ENCODE results near the gene CCL3.
A peak's percentile ranks its signal among the peaks of the same experiment; 100 is the strongest.
"Not testable (repeated sequence)": the region's sequence is repeated elsewhere in the genome, so short reads cannot be mapped to it uniquely, and the experiment has no call there.

The CCL3 gene

DNA sequence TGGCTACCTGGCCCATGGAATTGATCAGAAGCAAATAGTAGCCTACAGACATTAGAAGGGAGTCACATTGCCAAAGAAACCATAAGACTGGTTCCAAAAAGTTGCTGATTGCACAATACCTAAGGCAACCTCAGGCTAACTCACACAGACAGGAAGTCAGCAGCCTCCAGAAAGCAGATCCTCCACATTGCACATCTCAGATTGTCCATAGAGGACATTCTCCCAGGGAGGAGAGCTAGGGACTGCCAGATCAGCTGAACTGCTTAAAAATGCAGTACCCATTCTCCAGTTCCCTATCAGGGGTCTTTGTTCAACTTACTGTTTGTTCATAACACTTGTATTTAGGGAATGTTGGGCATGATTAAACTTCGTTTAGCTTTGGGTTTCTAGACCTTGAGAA lies 4.2 kb downstream of the CCL3 start:
- no peak for DNase-seq

DNA sequence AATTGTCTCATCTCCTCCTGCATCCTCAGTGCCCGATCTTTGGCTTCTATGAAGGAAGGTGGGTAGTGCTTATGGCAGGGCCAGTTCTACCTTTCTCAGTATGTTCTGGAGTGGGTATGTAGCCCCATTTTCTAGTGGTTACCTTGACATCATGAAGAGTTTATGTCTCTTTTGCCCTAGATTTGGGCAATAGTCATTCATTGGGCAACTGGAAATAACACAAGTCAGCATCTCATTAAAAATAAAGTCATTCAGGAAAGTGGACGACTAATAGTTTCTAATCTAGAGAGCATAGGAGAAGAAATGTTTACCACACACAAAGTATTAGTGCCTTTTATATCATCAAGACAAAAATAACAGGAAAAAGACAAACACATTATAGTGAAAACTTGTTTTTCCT lies 6.3 kb downstream of the CCL3 start:
- DNase-seq: not testable (repeated sequence)

- DNase-seq: peak; percentile 32 to 37
These were observed 7.3 kb downstream of the CCL3 start for GRCh38 chr17:36082482-36083120.

DNA sequence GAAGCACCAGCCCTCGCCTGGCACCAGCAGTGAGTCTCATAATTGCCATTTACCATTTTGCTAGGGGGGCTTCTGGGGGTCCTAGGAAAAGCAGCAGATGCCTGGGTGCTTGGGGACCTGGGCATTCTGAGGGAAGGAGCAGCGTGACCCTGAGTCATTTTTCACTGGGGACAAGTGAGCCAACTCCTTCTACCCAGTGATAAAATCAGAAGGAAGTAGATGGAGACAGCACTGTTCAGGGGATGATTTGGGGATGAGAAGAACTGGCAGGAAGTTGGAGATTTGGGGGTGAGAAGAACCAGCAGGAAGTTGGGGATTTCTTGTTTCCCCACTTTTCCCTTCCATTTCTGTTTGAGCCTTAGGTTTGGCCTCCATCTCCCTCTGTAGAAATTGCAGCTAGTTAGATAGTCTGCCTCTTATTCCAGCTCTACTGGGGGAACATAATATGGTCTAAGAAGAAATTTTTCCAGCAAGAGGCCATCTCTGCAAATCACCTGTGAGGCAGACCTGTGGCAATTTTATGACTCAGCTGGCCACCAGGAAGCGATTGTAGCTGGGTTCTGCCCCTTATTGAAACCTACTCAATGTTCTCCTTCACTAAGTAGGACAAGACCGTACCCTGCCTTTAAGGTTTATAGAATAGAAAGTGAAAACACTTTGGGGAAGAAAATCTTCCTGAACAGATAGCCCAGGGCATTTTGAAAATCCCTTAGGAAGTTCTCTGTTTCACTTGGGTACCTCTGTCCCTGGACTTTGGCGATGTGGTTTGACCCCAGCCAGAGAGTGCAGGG lies 8.1 kb downstream of the CCL3 start:
- DNase-seq: not testable (repeated sequence)

DNA sequence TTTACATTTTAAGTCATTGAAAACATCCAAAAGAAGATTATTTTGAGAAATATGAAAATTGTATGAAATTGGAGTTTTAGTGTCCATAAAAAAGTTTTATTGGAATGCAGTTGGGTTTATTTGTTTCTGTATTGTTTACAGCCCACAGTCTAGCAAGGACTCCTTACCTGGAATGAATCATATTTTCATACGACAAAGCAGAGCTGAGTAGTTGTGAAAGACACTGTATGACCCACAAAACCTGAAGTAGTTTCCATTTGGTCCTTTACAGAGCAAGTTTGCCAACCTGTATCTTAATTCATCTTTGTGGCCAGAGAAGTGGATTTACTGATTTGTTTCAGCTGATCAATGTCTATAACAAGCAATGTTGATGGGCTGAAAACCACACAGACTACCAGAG lies 15.6 kb downstream of the CCL3 start:
- DNase-seq: no peak

- peak; percentile 78 for DNase-seq
These were observed 17.4 kb downstream of the CCL3 start for GRCh38 chr17:36072431-36073121.

DNA sequence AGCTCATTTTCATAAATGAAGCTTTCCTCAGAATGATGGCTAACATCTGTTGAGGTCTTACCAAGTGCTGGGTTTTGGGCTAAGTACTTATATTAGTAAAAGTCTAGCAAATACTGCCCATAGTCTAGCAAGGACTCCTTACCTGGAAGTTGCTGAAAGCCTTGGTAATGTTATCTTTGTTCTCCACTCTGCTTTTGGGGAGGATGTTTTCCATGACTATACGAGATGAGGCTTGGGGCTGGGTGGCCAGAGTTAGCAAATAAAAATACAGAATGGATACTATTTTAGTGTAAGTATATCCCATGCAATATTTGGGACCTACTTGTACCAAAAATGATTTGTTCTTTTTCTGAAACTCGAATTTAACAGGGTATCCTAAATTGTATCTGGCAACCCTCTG lies 18.2 kb downstream of the CCL3 start:
- DNase-seq: no peak

- DNase-seq: no peak
These were observed 19.5 kb downstream of the CCL3 start for GRCh38 chr17:36070427-36070826.

DNA sequence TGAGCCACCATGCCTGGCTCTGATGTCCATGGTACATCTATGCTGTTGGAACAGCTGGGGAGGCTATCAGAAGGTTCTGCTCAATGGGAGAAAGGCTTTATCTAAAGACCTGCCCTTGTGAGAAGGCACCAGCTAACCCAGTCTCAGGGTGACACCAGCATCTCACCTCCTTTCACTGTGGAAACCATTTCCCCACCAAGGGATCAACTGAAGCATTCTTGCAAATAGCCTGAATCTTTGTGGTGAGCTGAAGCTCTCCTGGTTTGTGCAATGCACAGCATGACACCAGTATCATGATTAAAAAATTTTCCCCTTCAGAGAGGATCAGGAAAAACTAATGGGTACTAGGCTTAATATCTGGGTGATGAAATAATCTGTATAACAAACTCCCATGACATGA lies 20.8 kb downstream of the CCL3 start:
- no peak for DNase-seq

- DNase-seq: no peak
These were observed 21.4 kb downstream of the CCL3 start for GRCh38 chr17:36068524-36068923.

DNA sequence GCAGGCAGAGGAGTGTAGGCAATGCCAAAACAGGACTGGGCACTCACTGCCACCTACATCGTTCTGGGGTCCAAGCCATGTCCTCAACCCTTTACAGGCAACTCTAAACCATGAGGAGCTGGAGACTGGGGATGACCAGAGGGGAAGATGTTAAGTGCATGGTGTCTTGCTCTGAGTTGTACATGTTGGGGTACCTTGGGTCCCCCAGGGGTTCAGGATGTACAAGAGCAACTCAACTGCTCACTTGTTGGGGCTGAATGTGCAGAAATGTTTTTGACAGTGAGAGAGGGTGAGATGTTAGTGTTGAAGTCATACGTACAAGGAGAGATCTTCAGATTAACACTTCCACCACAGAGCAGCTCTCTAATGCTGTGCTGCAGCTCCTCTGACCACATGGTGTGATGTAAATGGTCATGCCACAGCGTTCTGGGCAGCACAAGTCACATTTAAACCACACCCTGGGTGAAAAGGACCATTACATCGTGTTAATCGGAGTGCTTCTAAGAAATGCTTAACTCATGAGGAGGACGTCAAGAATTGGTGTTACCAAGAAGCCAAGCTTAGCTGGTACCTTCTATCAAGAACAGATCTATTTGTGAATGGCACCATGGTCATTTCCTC lies 23.5 kb downstream of the CCL3 start:
- DNase-seq: no peak

DNA sequence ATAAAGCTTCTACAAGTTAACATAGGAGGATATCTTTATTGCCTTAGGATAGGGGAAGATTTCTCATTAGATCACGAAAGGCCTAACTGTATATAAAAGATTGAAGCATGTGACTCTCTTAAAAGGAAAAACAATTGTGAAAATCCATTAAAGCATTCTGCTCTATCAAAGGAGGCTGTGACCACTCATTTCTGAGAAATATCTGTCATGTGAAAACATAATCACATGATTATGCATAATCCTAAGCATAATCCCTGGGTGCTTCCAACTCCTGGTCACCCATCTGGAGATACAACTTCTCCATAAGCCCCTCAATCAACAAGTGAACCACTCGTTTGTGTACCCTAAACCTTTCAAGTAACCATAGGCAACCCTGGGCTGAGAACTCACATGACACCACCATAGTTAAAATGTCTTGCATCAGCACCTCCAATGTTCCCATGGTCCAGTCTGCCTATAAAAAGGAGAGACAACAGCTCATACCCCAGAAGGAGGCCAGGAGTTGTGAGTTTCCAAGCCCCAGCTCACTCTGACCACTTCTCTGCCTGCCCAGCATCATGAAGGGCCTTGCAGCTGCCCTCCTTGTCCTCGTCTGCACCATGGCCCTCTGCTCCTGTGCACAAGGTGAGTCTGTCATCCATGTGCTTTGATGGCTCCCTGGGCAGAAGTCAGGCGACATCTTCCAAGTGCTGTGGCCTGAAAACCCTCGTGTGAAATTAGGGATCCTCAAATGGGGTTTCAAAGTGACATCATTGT lies 26.0 kb downstream of the CCL3 start, which contains the start of gene CCL18:
Gene CCL18 (plus strand): TSS at position 487 of the 756 bp plus-strand sequence. CDS start 71 bp downstream, at position 558.
- DNase-seq: no peak

DNA sequence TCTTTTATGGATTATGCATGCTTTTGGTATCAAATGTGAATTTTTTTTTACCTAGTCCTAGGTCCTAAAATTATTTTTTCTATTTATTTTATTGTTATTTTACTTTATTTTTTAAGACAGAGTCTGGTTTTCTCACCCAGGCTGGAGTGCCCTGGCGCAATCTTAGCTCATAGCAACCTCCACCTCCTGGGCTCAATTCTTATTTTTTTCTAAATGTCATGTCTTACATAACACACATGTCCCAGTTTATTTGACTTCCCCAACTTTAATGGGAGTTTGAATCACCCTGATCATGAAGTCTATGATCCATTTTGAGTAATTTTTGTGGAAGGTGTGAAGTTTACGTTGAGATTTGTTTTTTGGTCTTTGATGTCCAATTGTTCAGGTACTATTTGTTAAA lies 29.1 kb downstream of the CCL3 start:
- DNase-seq: no peak

GRCh38 chr17:36059406-36059805 lies 30.5 kb downstream of the CCL3 start:
- DNase-seq: no peak

DNA sequence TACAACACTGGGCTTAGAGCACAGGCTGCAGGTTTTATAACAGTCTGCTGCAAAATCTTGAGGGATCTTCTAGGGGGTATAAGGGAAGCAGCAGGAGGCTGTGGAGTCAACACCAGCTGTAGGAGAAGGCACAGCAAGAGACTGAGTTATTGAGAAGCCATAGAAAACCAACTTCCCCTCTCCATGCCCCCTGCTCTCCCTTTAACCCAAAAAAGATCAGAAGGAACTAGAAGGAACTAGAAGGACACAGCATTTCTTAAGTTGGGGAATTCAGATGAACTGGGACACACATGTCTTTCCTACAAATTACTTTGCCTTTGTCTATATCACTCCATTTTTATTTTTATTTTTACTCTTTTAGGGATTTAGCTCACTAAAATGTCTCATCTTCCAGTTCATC lies 32.0 kb downstream of the CCL3 start:
- DNase-seq: no peak

- DNase-seq: no peak
These were observed 33.9 kb downstream of the CCL3 start for GRCh38 chr17:36055921-36056520.

GRCh38 chr17:36055171-36055570 lies 34.8 kb downstream of the CCL3 start:
- no peak for DNase-seq

- no peak for DNase-seq
These were observed 40.3 kb downstream of the CCL3 start for GRCh38 chr17:36049643-36050042.

DNA sequence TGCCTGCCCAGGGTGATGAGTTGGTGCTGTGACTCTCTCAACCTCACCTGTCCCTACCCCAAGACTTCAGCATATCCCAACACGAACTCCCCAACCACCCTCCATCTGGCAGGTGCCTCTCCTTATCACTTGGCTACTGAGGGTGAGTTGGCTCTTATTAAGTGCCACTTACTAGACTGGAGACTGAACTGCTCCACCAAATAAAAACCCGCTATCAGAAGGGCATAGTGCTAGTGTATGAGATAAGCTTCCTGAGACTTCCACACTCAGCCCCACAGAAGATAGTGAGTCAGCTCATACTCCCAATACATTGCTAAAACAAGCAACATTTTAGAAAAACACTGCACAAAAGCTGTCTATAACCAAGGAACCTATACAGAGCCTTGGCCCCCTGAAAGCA lies 41.9 kb downstream of the CCL3 start:
- DNase-seq: no peak
